HL-60/S4 treated with retinoic acid at 250 ng/mL for 4 days and 3 days (cell line): Measurements from ENCODE around the gene TRMO.
"Not testable (repeated sequence)": the region's sequence is repeated elsewhere in the genome, so short reads cannot be mapped to it uniquely, and the experiment has no call there.

Experiments
- in situ Hi-C: fragments of 300-500 bp; cut with MboI; formaldehyde crosslinking; loops from 2 replicates; pipeline ENCODE4 v1.7.0; 2022; ENCODE audit warnings: low sequenced_read_pairs

TRMO gene

GRCh38 chr9:97921959-97922724 lies at the start of gene TRMO:
TRMO (minus strand) TSS chr9:97922500; CDS start chr9:97922493, 7 bp downstream.
- in situ Hi-C loops, result loop anchor here (25.0 kb wide), 1 partner anchor 340 kb away; the partner anchor contains the start of gene TBC1D2

- in situ Hi-C loops, result no loop called here
These were observed 47.9 kb upstream of the TRMO start for GRCh38 chr9:97970165-97970564.

- in situ Hi-C loops, result no loop called here
These were observed 46.7 kb upstream of the TRMO start for GRCh38 chr9:97969014-97969413.

- in situ Hi-C loops, result no loop called here
These were observed 44.2 kb upstream of the TRMO start for GRCh38 chr9:97966493-97966892.

- in situ Hi-C loops, result no loop called here
These were observed 42.6 kb upstream of the TRMO start for GRCh38 chr9:97964901-97965300.

- in situ Hi-C loops, result no loop called here
These were observed 40.9 kb upstream of the TRMO start for GRCh38 chr9:97963232-97963631.

GRCh38 chr9:97962575-97962974 lies 40.3 kb upstream of the TRMO start:
- in situ Hi-C loops, result no loop called here

- in situ Hi-C loops, result no loop called here
These were observed 39.8 kb upstream of the TRMO start for GRCh38 chr9:97962136-97962535.

GRCh38 chr9:97961361-97961760 lies 39.1 kb upstream of the TRMO start:
- in situ Hi-C loops, result no loop called here

- in situ Hi-C loops, result not testable (repeated sequence)
These were observed 38.5 kb upstream of the TRMO start for GRCh38 chr9:97960678-97961328.

GRCh38 chr9:97959585-97959984 lies 37.3 kb upstream of the TRMO start:
- in situ Hi-C loops, result no loop called here

- in situ Hi-C loops, result no loop called here
These were observed 36.7 kb upstream of the TRMO start for GRCh38 chr9:97958812-97959511.

- in situ Hi-C loops, result no loop called here
These were observed 34.0 kb upstream of the TRMO start for GRCh38 chr9:97956331-97956730.

- in situ Hi-C loops, result no loop called here
These were observed 32.3 kb upstream of the TRMO start for GRCh38 chr9:97954550-97954989.

- in situ Hi-C loops, result not testable (repeated sequence)
These were observed 28.6 kb upstream of the TRMO start for GRCh38 chr9:97950873-97951272.

- in situ Hi-C loops, result not testable (repeated sequence)
These were observed 24.8 kb upstream of the TRMO start for GRCh38 chr9:97947094-97947493.

- in situ Hi-C loops, result not testable (repeated sequence)
These were observed 23.2 kb upstream of the TRMO start for GRCh38 chr9:97945470-97945869.

GRCh38 chr9:97944612-97945011 lies 22.3 kb upstream of the TRMO start:
- in situ Hi-C loops, result no loop called here

- in situ Hi-C loops, result no loop called here
These were observed 21.1 kb upstream of the TRMO start for GRCh38 chr9:97943308-97943855.

- in situ Hi-C loops, result no loop called here
These were observed 19.0 kb upstream of the TRMO start for GRCh38 chr9:97941323-97941722.

- in situ Hi-C loops, result no loop called here
These were observed 18.4 kb upstream of the TRMO start for GRCh38 chr9:97940741-97941140.
